Fibroblast of skin of right quadriceps (primary cell): ENCODE data around the gene CNKSR1.

ENCODE experiments used
- DNase-seq: peaks from one replicate; pipeline ENCODE4 v3.0.0-alpha.2; 2013

The CNKSR1 gene

GRCh38 chr1:26177182-26177684 is at the start of gene CNKSR1:
Gene CNKSR1, plus strand, starts transcription at chr1:26177491. Its CDS starts 57 bp downstream, at chr1:26177548.
- DNase-seq, result no peak

- no peak for DNase-seq
These were observed 47.5 kb upstream of the CNKSR1 start for GRCh38 chr1:26129778-26130177.

GRCh38 chr1:26130695-26131094 is 46.6 kb upstream of the CNKSR1 start:
- no peak for DNase-seq

GRCh38 chr1:26132128-26132833 is 45.0 kb upstream of the CNKSR1 start:
- no peak for DNase-seq

- no peak for DNase-seq
These were observed 44.5 kb upstream of the CNKSR1 start for GRCh38 chr1:26132834-26133167.

- DNase-seq, result no peak
These were observed 42.8 kb upstream of the CNKSR1 start for GRCh38 chr1:26134466-26134865.

GRCh38 chr1:26138974-26139558 is 38.2 kb upstream of the CNKSR1 start:
- DNase-seq, result no peak

GRCh38 chr1:26142159-26142558 is 35.1 kb upstream of the CNKSR1 start:
- no peak for DNase-seq

- DNase-seq, result peak; percentile 69
These were observed 32.0 kb upstream of the CNKSR1 start for GRCh38 chr1:26145041-26145959.

GRCh38 chr1:26145960-26146294 is 31.4 kb upstream of the CNKSR1 start:
- DNase-seq, result no peak

GRCh38 chr1:26148887-26149286 is 28.4 kb upstream of the CNKSR1 start:
- DNase-seq, result no peak

GRCh38 chr1:26153966-26154532 is 23.2 kb upstream of the CNKSR1 start:
- no peak for DNase-seq

GRCh38 chr1:26154750-26155149 is 22.5 kb upstream of the CNKSR1 start:
- no peak for DNase-seq

GRCh38 chr1:26155370-26156284 is 21.7 kb upstream of the CNKSR1 start:
- DNase-seq, result no peak

- peak; percentile 33 for DNase-seq
These were observed 20.8 kb upstream of the CNKSR1 start for GRCh38 chr1:26156285-26157038.

GRCh38 chr1:26158271-26158907 is 18.9 kb upstream of the CNKSR1 start:
- no peak for DNase-seq

- DNase-seq, result no peak
These were observed 18.2 kb upstream of the CNKSR1 start, which contains the start of gene FAM110D for GRCh38 chr1:26158908-26159742. Gene FAM110D, plus strand, starts transcription at chr1:26159079. Its CDS starts 2,213 bp downstream, at chr1:26161292.

GRCh38 chr1:26159743-26160039 is 17.6 kb upstream of the CNKSR1 start:
- no peak for DNase-seq

- DNase-seq, result no peak
These were observed 16.5 kb upstream of the CNKSR1 start for GRCh38 chr1:26160527-26161414.
